GM18511 (cell line): ENCODE measurements around the gene TMEM221.
"Not testable (repeated sequence)": the region's sequence is repeated elsewhere in the genome, so short reads cannot be mapped to it uniquely, and the experiment has no call there.

Experiments used
- ATAC-seq: cut with Tn5 transposase; IDR thresholded peaks from one replicate; pipeline ENCODE4 v1.9.1; 2021; ENCODE audit warnings: mild to moderate bottlenecking, moderate library complexity; ENCODE audit not compliant: unreplicated experiment

The TMEM221 gene

GRCh38 chr19:17475011-17475540, 26.6 kb upstream of the TMEM221 start:
- ATAC-seq, result not testable (repeated sequence)

GRCh38 chr19:17473041-17473440, 24.6 kb upstream of the TMEM221 start:
- ATAC-seq, result no peak

GRCh38 chr19:17471410-17472125, 23.1 kb upstream of the TMEM221 start:
- ATAC-seq, result no peak

GRCh38 chr19:17470068-17470841, 21.8 kb upstream of the TMEM221 start, which contains the start of gene SLC27A1:
SLC27A1 (plus strand) TSS chr19:17470524; CDS start chr19:17470541, 17 bp downstream.
- peak; percentile 82 for ATAC-seq

GRCh38 chr19:17469481-17470067, 21.1 kb upstream of the TMEM221 start:
- peak; percentile 64 for ATAC-seq

GRCh38 chr19:17469092-17469480, 20.6 kb upstream of the TMEM221 start:
- ATAC-seq, result no peak

- ATAC-seq, result no peak
These were observed 20.0 kb upstream of the TMEM221 start for GRCh38 chr19:17468302-17469091.

GRCh38 chr19:17467471-17468301, 19.2 kb upstream of the TMEM221 start:
- no peak for ATAC-seq

GRCh38 chr19:17466487-17466850, 18.0 kb upstream of the TMEM221 start:
- no peak for ATAC-seq

- ATAC-seq, result no peak
These were observed 12.1 kb upstream of the TMEM221 start, which contains the start of gene NXNL1 for GRCh38 chr19:17460372-17461230. NXNL1 (minus strand) TSS chr19:17460926; CDS start chr19:17460869, 57 bp downstream.

- ATAC-seq, result no peak
These were observed 10.5 kb upstream of the TMEM221 start for GRCh38 chr19:17458970-17459369.

- ATAC-seq, result no peak
These were observed 9.1 kb upstream of the TMEM221 start for GRCh38 chr19:17457616-17458015.

GRCh38 chr19:17456127-17456526, 7.7 kb upstream of the TMEM221 start:
- ATAC-seq, result no peak

GRCh38 chr19:17455308-17456123, 7.0 kb upstream of the TMEM221 start:
- no peak for ATAC-seq

GRCh38 chr19:17454576-17455071, 6.2 kb upstream of the TMEM221 start:
- ATAC-seq, result no peak

GRCh38 chr19:17451820-17452219, 3.4 kb upstream of the TMEM221 start:
- ATAC-seq, result no peak

- ATAC-seq, result no peak
These were observed 2.0 kb upstream of the TMEM221 start for GRCh38 chr19:17450264-17451075.
